Fibroblast of pulmonary artery (primary cell): ENCODE results near the gene MAZ.

Experiments used
- DNase-seq: peaks from one replicate; pipeline ENCODE4 v3.0.0-alpha.2; 2010; ENCODE audit warnings: low read depth
- H3K4me3 ChIP-seq: replicated peaks from 2 replicates; pipeline ENCODE4 v1.5.1; 2011; ENCODE audit warnings: low read depth, mild to moderate bottlenecking, control low read depth, low read length, moderate library complexity
- TF ChIP-seq, protein P1 (sequence below): IDR thresholded peaks from 2 replicates; pipeline ENCODE4 v1.5.1; 2011; ENCODE audit warnings: mild to moderate bottlenecking, control low read depth, low read length, inconsistent platforms; ENCODE audit errors: missing control alignments

The MAZ gene

DNA sequence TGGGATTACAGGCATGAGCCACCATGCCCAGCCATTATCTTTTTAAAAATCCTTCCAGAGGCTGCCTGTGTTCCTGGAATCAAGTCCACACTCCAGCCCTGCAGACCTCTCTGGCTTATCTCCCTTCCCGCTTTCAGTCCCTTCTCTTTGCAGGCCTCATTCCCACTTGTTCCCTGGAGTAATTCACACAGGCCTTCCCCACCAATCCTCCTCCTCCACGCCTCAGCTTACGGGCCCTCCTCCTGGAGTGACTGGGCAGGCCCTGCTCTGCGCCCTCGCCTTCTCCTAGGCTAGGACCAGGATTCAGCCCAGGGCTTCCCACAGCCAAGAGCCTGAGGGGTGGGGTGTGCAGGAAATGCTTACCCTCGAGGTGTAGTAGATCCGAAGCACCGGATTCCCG, 53.9 kb downstream of the MAZ start:
- no peak for DNase-seq
- TF ChIP-seq, protein P1, sequence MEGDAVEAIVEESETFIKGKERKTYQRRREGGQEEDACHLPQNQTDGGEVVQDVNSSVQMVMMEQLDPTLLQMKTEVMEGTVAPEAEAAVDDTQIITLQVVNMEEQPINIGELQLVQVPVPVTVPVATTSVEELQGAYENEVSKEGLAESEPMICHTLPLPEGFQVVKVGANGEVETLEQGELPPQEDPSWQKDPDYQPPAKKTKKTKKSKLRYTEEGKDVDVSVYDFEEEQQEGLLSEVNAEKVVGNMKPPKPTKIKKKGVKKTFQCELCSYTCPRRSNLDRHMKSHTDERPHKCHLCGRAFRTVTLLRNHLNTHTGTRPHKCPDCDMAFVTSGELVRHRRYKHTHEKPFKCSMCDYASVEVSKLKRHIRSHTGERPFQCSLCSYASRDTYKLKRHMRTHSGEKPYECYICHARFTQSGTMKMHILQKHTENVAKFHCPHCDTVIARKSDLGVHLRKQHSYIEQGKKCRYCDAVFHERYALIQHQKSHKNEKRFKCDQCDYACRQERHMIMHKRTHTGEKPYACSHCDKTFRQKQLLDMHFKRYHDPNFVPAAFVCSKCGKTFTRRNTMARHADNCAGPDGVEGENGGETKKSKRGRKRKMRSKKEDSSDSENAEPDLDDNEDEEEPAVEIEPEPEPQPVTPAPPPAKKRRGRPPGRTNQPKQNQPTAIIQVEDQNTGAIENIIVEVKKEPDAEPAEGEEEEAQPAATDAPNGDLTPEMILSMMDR: no peak
- H3K4me3 ChIP-seq: no peak overlapping the region
